22Rv1 (cell line): Measurements from ENCODE around the gene CUL7.

Experiments used
- CTCF ChIP-seq: fragments of 450-650 bp; IDR thresholded peaks from 2 replicates; pipeline ENCODE4 v1.5.1; 2017; ENCODE audit warnings: mild to moderate bottlenecking
- ZFX ChIP-seq: fragments of 450-650 bp; IDR thresholded peaks from 2 replicates; pipeline ENCODE4 v1.6.1; 2017; ENCODE audit warnings: antibody characterized with exemption, borderline replicate concordance

GRCh38 chr6:43001843-43002242 lies 51.8 kb downstream of the CUL7 start:
- TF ChIP-seq CTCF (no peak), ZFX (no peak)
